Suprapubic skin (tissue), 3 donors: ENCODE data around the gene LITAFD.

Source experiments
- CTCF ChIP-seq, 2 donors: fragments of 200-600 bp in 1 of 2; fragments of 450-650 bp in 1 of 2; sonication (generic) in 1 of 2; IDR thresholded peaks; one replicate each; pipeline ENCODE4 v1.5.1; 2016 to 2019; ENCODE audit warnings: antibody characterized with exemption in 2 of 2, mild to moderate bottlenecking in 1 of 2, moderate library complexity in 1 of 2
- POLR2AphosphoS5 ChIP-seq, 3 donors: sonication (generic); formaldehyde crosslinking; IDR thresholded peaks; one replicate each; pipeline ENCODE4 v1.6.1; 2017; ENCODE audit warnings: antibody characterized with exemption in 3 of 3

- no peak for TF ChIP-seq POLR2AphosphoS5 (IDR thresholded peaks at IDR 0.05)
- TF ChIP-seq CTCF (IDR thresholded peaks at IDR 0.05), result no peak
Observed at GRCh38 chr16:8847623-8848022, 34.5 kb upstream of the LITAFD start.
